Osteocyte (in vitro differentiated cells): ENCODE data around the gene ARHGAP31. TPM values are rescaled to one million over a fixed set of nuclear protein-coding genes. Genes with fewer than 3 reads are reported as not detected.
"Not testable (repeated sequence)": the region's sequence is repeated elsewhere in the genome, so short reads cannot be mapped to it uniquely, and the experiment has no call there.

Experiments
- DNase-seq: peaks from one replicate; pipeline ENCODE4 v3.0.0; 2021; ENCODE audit warnings: mixed read lengths; ENCODE audit not compliant: unreplicated experiment; ENCODE audit errors: extremely low spot score
- H3K27ac Mint-ChIP-seq: one replicate; pipeline ENCODE4 v1.8.0; 2021; ENCODE audit warnings: mild to moderate bottlenecking, mixed read lengths; ENCODE audit not compliant: unreplicated experiment
- H3K27me3 Mint-ChIP-seq: one replicate; pipeline ENCODE4 v1.8.0; 2021; ENCODE audit warnings: mixed read lengths; ENCODE audit not compliant: unreplicated experiment
- H3K36me3 Mint-ChIP-seq: one replicate; pipeline ENCODE4 v1.8.0; 2021; ENCODE audit warnings: mixed read lengths; ENCODE audit not compliant: unreplicated experiment
- H3K4me1 Mint-ChIP-seq: one replicate; pipeline ENCODE4 v1.8.0; 2021; ENCODE audit warnings: mixed read lengths; ENCODE audit not compliant: unreplicated experiment
- H3K4me3 Mint-ChIP-seq: one replicate; pipeline ENCODE4 v1.8.0; 2021; ENCODE audit warnings: mild to moderate bottlenecking, moderate library complexity, mixed read lengths; ENCODE audit not compliant: unreplicated experiment
- H3K9me3 Mint-ChIP-seq: one replicate; pipeline ENCODE4 v1.8.0; 2021; ENCODE audit warnings: mixed read lengths; ENCODE audit not compliant: unreplicated experiment
- CTCF ChIP-seq: fragments of 200-600 bp; sonication (generic); IDR thresholded peaks from 2 replicates; pipeline ENCODE4 v1.5.0; 2021; ENCODE audit warnings: antibody characterized with exemption, mild to moderate bottlenecking, moderate library complexity
- total RNA-seq: library from RNA; stranded (reverse); gene quantifications from 2 replicates; pipeline ENCODE4 v1.2.1, GENCODE V29; 2021

The ARHGAP31 gene
- total RNA-seq, 1 donor from 2014 or later, result 49.7 TPM

- Mint-ChIP-seq H3K36me3 (peaks cover 5% of the 10 kb centered on the region), H3K9me3 (no peaks in the 10 kb centered on the region), H3K4me3 (no peak overlapping the region), H3K27ac (no peak overlapping the region), H3K27me3 (no peaks in the 10 kb centered on the region), H3K4me1 (peaks cover 35% of the 10 kb centered on the region)
- TF ChIP-seq CTCF, result no peak
- no peak for DNase-seq
Measured at GRCh38 chr3:119362940-119363725, 69.0 kb downstream of the ARHGAP31 start.

- Mint-ChIP-seq H3K4me3 (no peak overlapping the region), H3K27ac (no peak overlapping the region), H3K27me3 (no peaks in the 10 kb centered on the region), H3K9me3 (no peaks in the 10 kb centered on the region), H3K4me1 (peaks cover 43% of the 10 kb centered on the region), H3K36me3 (peaks cover 12% of the 10 kb centered on the region)
- no peak for TF ChIP-seq CTCF
- no peak for DNase-seq
Measured at GRCh38 chr3:119364401-119364800, 70.2 kb downstream of the ARHGAP31 start.

- DNase-seq, result no peak
- Mint-ChIP-seq H3K9me3 (no peaks in the 10 kb centered on the region), H3K36me3 (peaks cover 16% of the 10 kb centered on the region), H3K4me3 (no peak overlapping the region), H3K27ac (no peak overlapping the region), H3K4me1 (peaks cover 37% of the 10 kb centered on the region), H3K27me3 (no peaks in the 10 kb centered on the region)
- TF ChIP-seq CTCF, result no peak
Measured at GRCh38 chr3:119365418-119365817, 71.2 kb downstream of the ARHGAP31 start.

- Mint-ChIP-seq H3K27ac (no peak overlapping the region), H3K9me3 (no peaks in the 10 kb centered on the region), H3K27me3 (no peaks in the 10 kb centered on the region), H3K4me3 (no peak overlapping the region), H3K36me3 (peaks cover 27% of the 10 kb centered on the region), H3K4me1 (peaks cover 34% of the 10 kb centered on the region)
- TF ChIP-seq CTCF, result no peak
- no peak for DNase-seq
Measured at GRCh38 chr3:119367000-119367399, 72.8 kb downstream of the ARHGAP31 start.

GRCh38 chr3:119368298-119368697 lies 74.1 kb downstream of the ARHGAP31 start:
- H3K9me3 Mint-ChIP-seq, result no peaks in the 10 kb centered on the region
- no peak overlapping the region for H3K4me3 Mint-ChIP-seq
- peak overlapping the region; percentile 85 for H3K27ac Mint-ChIP-seq
- H3K27me3 Mint-ChIP-seq, result no peaks in the 10 kb centered on the region
- H3K36me3 Mint-ChIP-seq, result peaks cover 26% of the 10 kb centered on the region
- DNase-seq, result no peak
- TF ChIP-seq CTCF, result no peak
- H3K4me1 Mint-ChIP-seq, result peaks cover 31% of the 10 kb centered on the region

GRCh38 chr3:119371786-119372185 lies 77.6 kb downstream of the ARHGAP31 start:
- not testable (repeated sequence) for H3K9me3 Mint-ChIP-seq, DNase-seq, H3K27ac Mint-ChIP-seq, H3K4me3 Mint-ChIP-seq, H3K27me3 Mint-ChIP-seq
- Mint-ChIP-seq H3K4me1 (peaks cover 29% of the 10 kb centered on the region), H3K36me3 (peaks cover 44% of the 10 kb centered on the region)
